Uterus (tissue), 2 donors: ENCODE data around the gene BICDL1.

Source experiments
- POLR2A ChIP-seq, 2 donors: fragments of 450-650 bp; IDR thresholded peaks; one replicate each; pipeline ENCODE4 v1.6.1; 2016; ENCODE audit warnings: antibody characterized with exemption in 2 of 2, mild to moderate bottlenecking in 1 of 2, moderate library complexity in 1 of 2
- TF ChIP-seq, protein P1 (sequence below), 4 experiments: fragments of 200-600 bp in 2 of 4; fragments of 450-650 bp in 2 of 4; sonication (generic) in 2 of 4; IDR thresholded peaks; one replicate each; pipeline ENCODE4 v1.5.1; 2016 to 2019; ENCODE audit warnings: antibody characterized with exemption in 4 of 4, mild to moderate bottlenecking in 2 of 4, moderate library complexity in 1 of 4

DNA sequence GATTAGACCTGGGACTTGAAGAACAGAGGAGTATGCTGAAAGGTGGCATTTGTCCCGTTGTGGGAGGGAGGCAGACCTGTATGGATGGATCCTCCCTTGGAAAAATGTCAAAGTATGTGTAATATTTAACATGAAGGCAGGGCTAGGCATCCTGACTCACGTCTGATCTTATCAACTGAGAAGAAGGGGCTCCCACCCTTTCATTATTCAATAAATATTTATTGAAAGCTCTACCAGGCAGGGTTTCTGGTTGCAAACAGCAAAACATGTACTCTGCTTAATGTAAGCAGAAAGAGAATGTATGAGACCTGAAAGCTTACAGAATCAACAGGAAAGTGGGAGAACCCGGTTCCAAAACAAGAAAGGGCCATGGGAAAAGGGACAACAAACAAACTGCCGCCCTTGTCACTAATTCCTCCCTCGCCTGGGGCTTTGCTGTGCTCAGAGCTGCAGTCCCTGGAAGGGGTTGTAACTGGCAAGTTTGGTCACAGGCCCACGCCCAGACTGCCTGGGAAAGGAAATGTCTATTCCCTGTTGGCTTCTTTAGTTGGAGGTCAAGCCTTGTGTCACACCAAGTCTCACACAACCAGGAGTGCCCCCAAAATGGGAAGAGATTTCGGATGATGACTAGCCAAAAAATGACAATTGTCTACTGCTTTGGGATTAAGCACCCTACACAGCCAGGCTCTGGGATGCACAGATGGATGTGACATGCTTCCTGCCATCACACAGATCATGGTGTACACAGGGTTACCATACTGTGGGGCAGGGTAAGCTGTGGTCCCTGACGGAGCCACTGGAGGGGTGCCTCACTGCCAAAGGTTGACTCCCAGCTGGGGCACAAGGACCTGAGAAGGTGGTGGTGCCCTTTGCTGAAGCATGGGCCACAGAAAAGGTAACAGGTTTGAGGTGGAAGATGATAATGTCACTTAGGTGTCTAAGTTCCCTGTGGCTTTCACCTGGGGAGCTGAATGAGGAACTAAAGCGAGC lies 90.7 kb downstream of the BICDL1 start:
- TF ChIP-seq POLR2A (IDR thresholded peaks at IDR 0.05), result no peak
- TF ChIP-seq, protein P1, sequence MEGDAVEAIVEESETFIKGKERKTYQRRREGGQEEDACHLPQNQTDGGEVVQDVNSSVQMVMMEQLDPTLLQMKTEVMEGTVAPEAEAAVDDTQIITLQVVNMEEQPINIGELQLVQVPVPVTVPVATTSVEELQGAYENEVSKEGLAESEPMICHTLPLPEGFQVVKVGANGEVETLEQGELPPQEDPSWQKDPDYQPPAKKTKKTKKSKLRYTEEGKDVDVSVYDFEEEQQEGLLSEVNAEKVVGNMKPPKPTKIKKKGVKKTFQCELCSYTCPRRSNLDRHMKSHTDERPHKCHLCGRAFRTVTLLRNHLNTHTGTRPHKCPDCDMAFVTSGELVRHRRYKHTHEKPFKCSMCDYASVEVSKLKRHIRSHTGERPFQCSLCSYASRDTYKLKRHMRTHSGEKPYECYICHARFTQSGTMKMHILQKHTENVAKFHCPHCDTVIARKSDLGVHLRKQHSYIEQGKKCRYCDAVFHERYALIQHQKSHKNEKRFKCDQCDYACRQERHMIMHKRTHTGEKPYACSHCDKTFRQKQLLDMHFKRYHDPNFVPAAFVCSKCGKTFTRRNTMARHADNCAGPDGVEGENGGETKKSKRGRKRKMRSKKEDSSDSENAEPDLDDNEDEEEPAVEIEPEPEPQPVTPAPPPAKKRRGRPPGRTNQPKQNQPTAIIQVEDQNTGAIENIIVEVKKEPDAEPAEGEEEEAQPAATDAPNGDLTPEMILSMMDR (IDR thresholded peaks at IDR 0.05), result no peak
